Sigmoid colon (tissue), 4 donors: Measurements from ENCODE around the gene MTX2.

Experiments used
- CTCF ChIP-seq, 4 experiments: fragments of 450-650 bp in 3 of 4; fragments of 200-600 bp in 1 of 4; IDR thresholded peaks; one replicate each; pipeline ENCODE4 v1.5.1; 2016 to 2019; ENCODE audit warnings: antibody characterized with exemption in 4 of 4, mild to moderate bottlenecking in 3 of 4, moderate library complexity in 2 of 4
- EP300 ChIP-seq, 4 donors: sonication (generic); formaldehyde crosslinking; IDR thresholded peaks; one replicate each; pipeline ENCODE4 v1.6.1; 2017; ENCODE audit warnings: antibody characterized with exemption in 4 of 4
- POLR2A ChIP-seq, 2 donors: fragments of 450-650 bp; IDR thresholded peaks; one replicate each; pipeline ENCODE4 v1.6.1; 2016; ENCODE audit warnings: antibody characterized with exemption in 2 of 2, mild to moderate bottlenecking in 2 of 2, moderate library complexity in 2 of 2
- POLR2AphosphoS5 ChIP-seq, 4 donors: sonication (generic); formaldehyde crosslinking; IDR thresholded peaks; one replicate each; pipeline ENCODE4 v1.6.1; 2017; ENCODE audit warnings: antibody characterized with exemption in 4 of 4

- TF ChIP-seq CTCF (IDR thresholded peaks at IDR 0.05) (no peak), POLR2A (IDR thresholded peaks at IDR 0.05) (no peak), POLR2AphosphoS5 (IDR thresholded peaks at IDR 0.05) (no peak), EP300 (IDR thresholded peaks at IDR 0.05) (no peak)
Observed at GRCh38 chr2:176321916-176322315, 52.7 kb downstream of the MTX2 start.
